Esophagus muscularis mucosa (tissue), 4 donors: ENCODE measurements around the gene KRTAP10-10. TPM values are rescaled to one million over a fixed set of nuclear protein-coding genes. Genes with fewer than 3 reads are reported as not detected.

ENCODE experiments used
- DNase-seq: peaks from one replicate; pipeline ENCODE4 v3.0.0-alpha.2; 2017; ENCODE audit errors: extremely low spot score
- H3K27ac ChIP-seq, 4 donors: fragments of 200-600 bp; sonication (generic); replicated peaks in 1 of 4; 1 replicate in 3 of 4; 2 replicates in 1 of 4; pipeline ENCODE4 v1.5.1; 2016 to 2019; ENCODE audit warnings: mild to moderate bottlenecking in 1 of 4
- H3K27me3 ChIP-seq, 4 donors: fragments of 200-600 bp; sonication (generic); one replicate each; pipeline versions ENCODE4 v1.5.1 to v1.6.0; 2016 to 2019
- H3K36me3 ChIP-seq, 4 donors: fragments of 200-600 bp; sonication (generic); one replicate each; pipeline ENCODE4 v1.5.1; 2016 to 2019
- H3K4me1 ChIP-seq, 4 donors: fragments of 200-600 bp; sonication (generic); one replicate each; pipeline ENCODE4 v1.5.1; 2016 to 2019
- H3K4me3 ChIP-seq, 4 donors: fragments of 200-600 bp; sonication (generic); 1 replicate in 2 of 4; 2 replicates in 2 of 4; pipeline ENCODE4 v1.5.1; 2016 to 2019; ENCODE audit warnings: mild to moderate bottlenecking in 4 of 4, moderate library complexity in 1 of 4
- H3K9me3 ChIP-seq, 4 donors: fragments of 200-600 bp; sonication (generic); 1 replicate in 3 of 4; 2 replicates in 1 of 4; pipeline ENCODE4 v1.5.1; 2016 to 2019
- EP300 ChIP-seq: sonication (generic); formaldehyde crosslinking; IDR thresholded peaks from one replicate; pipeline ENCODE4 v1.6.1; 2017; ENCODE audit warnings: antibody characterized with exemption
- POLR2A ChIP-seq: fragments of 450-650 bp; IDR thresholded peaks from one replicate; pipeline ENCODE4 v1.6.1; 2017; ENCODE audit warnings: antibody characterized with exemption, moderate library complexity, mild to moderate bottlenecking, low read depth
- POLR2AphosphoS5 ChIP-seq, 2 donors: sonication (generic); formaldehyde crosslinking; IDR thresholded peaks; one replicate each; pipeline ENCODE4 v1.6.1; 2017; ENCODE audit warnings: antibody characterized with exemption in 2 of 2
- WGBS: methylation state at CpG from one replicate; pipeline ENCODE4 v1.1.5; 2018; 5-methylcytosine and 5-hydroxymethylcytosine counted together
- intact Hi-C: fragments of 100-400 bp; cut with DNase I; formaldehyde crosslinking; loops from one replicate; pipeline ENCODE4 v1.15.1; 2023
- total RNA-seq, 4 donors: library from RNA; depleted of rRNA; stranded (reverse); fragments of >200 nt; gene quantifications; one replicate each; pipeline versions ENCODE4 v1.1.0 to v1.2.1, GENCODE V29; 2016
- TF ChIP-seq, protein P1 (sequence below), 3 experiments: fragments of 200-600 bp in 2 of 3; fragments of 450-650 bp in 1 of 3; sonication (generic) in 2 of 3; IDR thresholded peaks; one replicate each; pipeline ENCODE4 v1.5.1; 2017 to 2019; ENCODE audit warnings: antibody characterized with exemption in 3 of 3, mild to moderate bottlenecking in 2 of 3, moderate library complexity in 1 of 3

Gene KRTAP10-10
- total RNA-seq, 4 donors from 2014 or later: not detected

DNA sequence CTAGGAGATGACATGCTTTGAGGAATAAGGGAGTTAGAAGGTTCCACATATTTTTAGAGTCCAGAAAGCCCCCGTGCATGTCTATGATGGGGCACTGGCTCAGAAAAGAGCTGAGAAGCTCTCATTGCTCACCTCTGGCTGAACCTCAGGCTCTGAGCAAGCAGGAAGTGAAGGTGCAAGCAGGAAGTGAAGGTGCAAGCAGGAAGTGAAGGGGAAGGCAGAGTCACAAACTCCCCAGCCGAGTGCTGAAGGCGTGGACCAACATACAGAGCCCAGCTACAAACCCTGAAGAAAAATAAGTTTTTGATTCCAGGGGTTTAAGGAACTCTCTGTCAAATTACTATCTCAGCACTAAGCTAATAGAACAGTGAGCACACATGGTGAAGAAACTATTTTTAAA lies 18.2 kb upstream of the KRTAP10-10 start:
- Histone ChIP-seq H3K4me3 (no peak overlapping the region), H3K36me3 (no peaks in the 10 kb centered on the region), H3K27ac (no peak overlapping the region), H3K9me3 (peaks cover 0 to 19% (median 6%) of the 10 kb centered on the region in 4 donors), H3K4me1 (no peaks in the 10 kb centered on the region), H3K27me3 (peaks cover 0 to 27% (median 0%) of the 10 kb centered on the region in 4 donors)
- peak; percentile 72 for DNase-seq
- no peak for TF ChIP-seq EP300
- TF ChIP-seq POLR2AphosphoS5 (IDR thresholded peaks at IDR 0.05): no peak
- TF ChIP-seq, protein P1, sequence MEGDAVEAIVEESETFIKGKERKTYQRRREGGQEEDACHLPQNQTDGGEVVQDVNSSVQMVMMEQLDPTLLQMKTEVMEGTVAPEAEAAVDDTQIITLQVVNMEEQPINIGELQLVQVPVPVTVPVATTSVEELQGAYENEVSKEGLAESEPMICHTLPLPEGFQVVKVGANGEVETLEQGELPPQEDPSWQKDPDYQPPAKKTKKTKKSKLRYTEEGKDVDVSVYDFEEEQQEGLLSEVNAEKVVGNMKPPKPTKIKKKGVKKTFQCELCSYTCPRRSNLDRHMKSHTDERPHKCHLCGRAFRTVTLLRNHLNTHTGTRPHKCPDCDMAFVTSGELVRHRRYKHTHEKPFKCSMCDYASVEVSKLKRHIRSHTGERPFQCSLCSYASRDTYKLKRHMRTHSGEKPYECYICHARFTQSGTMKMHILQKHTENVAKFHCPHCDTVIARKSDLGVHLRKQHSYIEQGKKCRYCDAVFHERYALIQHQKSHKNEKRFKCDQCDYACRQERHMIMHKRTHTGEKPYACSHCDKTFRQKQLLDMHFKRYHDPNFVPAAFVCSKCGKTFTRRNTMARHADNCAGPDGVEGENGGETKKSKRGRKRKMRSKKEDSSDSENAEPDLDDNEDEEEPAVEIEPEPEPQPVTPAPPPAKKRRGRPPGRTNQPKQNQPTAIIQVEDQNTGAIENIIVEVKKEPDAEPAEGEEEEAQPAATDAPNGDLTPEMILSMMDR (IDR thresholded peaks at IDR 0.05): no peak
- no peak for TF ChIP-seq POLR2A
- 64% methylated on average over 3 of the region's 3 CpGs for WGBS
- intact Hi-C loops: no loop called here

DNA sequence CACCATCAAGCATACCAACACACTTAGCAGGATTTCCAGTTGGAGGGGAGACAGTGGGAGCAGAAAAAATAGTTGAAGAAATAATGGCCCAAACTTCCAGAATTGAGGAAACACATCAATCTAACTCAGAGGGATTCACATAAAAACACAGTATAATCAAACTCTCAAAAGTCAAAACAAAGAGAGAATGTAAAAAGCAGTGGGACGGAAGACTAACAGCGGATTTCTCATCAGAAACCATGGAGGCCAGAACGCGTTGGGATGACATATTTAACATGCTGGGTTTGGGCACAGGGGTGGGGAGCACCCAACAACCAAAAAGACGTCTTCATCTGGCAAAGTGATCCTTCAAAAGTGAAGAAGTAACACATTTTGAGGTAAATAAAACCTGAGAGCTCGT lies 17.3 kb upstream of the KRTAP10-10 start:
- TF ChIP-seq POLR2A (no peak), EP300 (no peak), POLR2AphosphoS5 (IDR thresholded peaks at IDR 0.05) (no peak)
- TF ChIP-seq, protein P1 (IDR thresholded peaks at IDR 0.05): no peak
- Histone ChIP-seq H3K4me3 (no peak overlapping the region), H3K4me1 (no peaks in the 10 kb centered on the region), H3K27ac (no peak overlapping the region), H3K9me3 (peaks cover 0 to 29% (median 14%) of the 10 kb centered on the region in 4 donors), H3K36me3 (no peaks in the 10 kb centered on the region), H3K27me3 (peaks cover 0 to 20% (median 0%) of the 10 kb centered on the region in 4 donors)
- intact Hi-C loops: no loop called here
- 85% methylated on average over 6 of the region's 6 CpGs for WGBS
- DNase-seq: no peak

DNA sequence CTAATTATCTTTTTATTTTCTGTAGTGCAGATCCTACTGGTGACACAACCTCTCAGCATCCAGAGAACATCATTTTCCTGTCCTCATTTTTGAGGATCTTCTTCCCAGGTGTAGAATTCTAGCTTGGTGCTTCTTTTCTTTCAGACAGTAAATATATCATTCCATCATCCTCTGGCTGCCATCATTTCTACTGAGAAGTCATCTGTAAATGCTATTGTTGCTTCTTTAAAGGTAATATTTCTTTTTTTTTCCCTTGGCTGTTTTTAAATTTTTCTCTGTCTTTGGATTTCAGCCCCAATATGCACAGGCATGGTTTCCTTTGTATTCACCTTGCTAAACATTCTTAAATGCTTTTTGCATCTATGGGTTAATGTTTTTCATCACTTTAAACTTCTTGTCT lies 13.6 kb upstream of the KRTAP10-10 start:
- H3K27ac ChIP-seq: no peak overlapping the region
- DNase-seq: no peak
- no peak for TF ChIP-seq POLR2A
- no peak for TF ChIP-seq EP300
- no peak for TF ChIP-seq POLR2AphosphoS5 (IDR thresholded peaks at IDR 0.05)
- TF ChIP-seq, protein P1 (IDR thresholded peaks at IDR 0.05): no peak
- intact Hi-C loops: no loop called here
- no peak overlapping the region for H3K4me3 ChIP-seq
- H3K4me1 ChIP-seq: peaks cover 0 to 5% (median 0%) of the 10 kb centered on the region in 4 donors
- H3K36me3 ChIP-seq: no peaks in the 10 kb centered on the region
- H3K27me3 ChIP-seq: peaks cover 0 to 28% (median 0%) of the 10 kb centered on the region in 4 donors
- peaks cover 0 to 30% (median 16%) of the 10 kb centered on the region in 4 donors for H3K9me3 ChIP-seq

DNA sequence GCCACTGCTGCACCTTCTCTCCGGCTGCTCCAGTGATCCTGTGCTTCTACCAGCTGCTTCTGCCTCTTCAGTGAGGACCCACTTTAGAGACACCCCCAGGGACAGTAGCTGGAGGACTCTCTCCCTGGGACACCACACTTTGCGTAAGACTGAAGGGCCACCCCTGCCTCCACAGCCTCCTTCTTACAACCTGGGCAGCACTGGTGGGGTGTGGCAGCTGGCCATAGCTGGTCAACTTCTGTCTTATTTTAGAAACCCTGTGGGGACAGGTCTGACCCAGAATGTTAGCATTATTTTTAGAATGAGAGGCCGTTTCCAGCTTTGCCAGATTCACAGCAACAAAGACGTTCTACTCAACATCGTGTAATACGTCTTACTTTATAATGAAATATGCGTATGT lies 11.4 kb upstream of the KRTAP10-10 start:
- no peak for TF ChIP-seq POLR2AphosphoS5 (IDR thresholded peaks at IDR 0.05)
- Histone ChIP-seq H3K27me3 (peaks cover 0 to 37% (median 0%) of the 10 kb centered on the region in 4 donors), H3K36me3 (no peaks in the 10 kb centered on the region), H3K27ac (no peak overlapping the region), H3K9me3 (peaks cover 0 to 25% (median 23%) of the 10 kb centered on the region in 4 donors), H3K4me3 (no peak overlapping the region), H3K4me1 (peaks cover 0 to 5% (median 0%) of the 10 kb centered on the region in 4 donors)
- DNase-seq: peak; percentile 81
- 82% methylated on average over 6 of the region's 7 CpGs for WGBS
- intact Hi-C loops: no loop called here

DNA sequence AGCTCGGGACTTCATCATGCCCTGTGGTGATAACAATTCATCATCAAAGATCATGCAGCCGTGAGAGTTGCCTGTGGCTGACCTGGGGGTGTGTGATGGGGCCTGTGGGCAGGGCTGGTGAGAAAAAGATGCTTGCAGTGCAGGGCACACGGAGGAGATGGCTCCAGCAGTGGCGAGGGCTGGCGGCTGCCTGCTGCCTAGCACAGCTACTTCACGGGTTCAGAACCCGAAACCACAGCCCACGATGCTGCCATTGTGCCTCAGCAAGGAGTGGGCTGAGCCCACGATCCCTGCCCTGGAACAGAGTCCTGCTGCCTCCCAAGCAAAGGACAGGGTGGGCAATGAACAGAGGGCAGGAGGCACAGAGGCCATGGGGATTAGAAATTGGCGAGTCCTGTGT lies 10.9 kb upstream of the KRTAP10-10 start:
- WGBS: 66% methylated on average over 7 of the region's 10 CpGs
- Histone ChIP-seq H3K4me3 (no peak overlapping the region), H3K4me1 (peaks cover 0 to 5% (median 0%) of the 10 kb centered on the region in 4 donors), H3K27ac (no peak overlapping the region), H3K9me3 (peaks cover 0 to 30% (median 27%) of the 10 kb centered on the region in 4 donors), H3K36me3 (no peaks in the 10 kb centered on the region), H3K27me3 (peaks cover 0 to 37% (median 0%) of the 10 kb centered on the region in 4 donors)
- DNase-seq: peak; percentile 64
- TF ChIP-seq POLR2AphosphoS5 (IDR thresholded peaks at IDR 0.05) (no peak), POLR2A (no peak), EP300 (no peak)
- TF ChIP-seq, protein P1 (IDR thresholded peaks at IDR 0.05): no peak
- intact Hi-C loops: no loop called here
